Panc1 (cell line): ENCODE measurements around the gene CDIP1. TPM values are rescaled to one million over a fixed set of nuclear protein-coding genes. Genes with fewer than 3 reads are reported as not detected.

ENCODE experiments used
- ATAC-seq: fragments of 200-7000 bp; cut with Tn5 transposase; 2 replicates; pipeline ENCODE4 v1.9.1; 2020; ENCODE audit warnings: mild to moderate bottlenecking, moderate library complexity
- BruUV-seq: library from RNA; stranded (reverse); fragments of 400-500 nt; replicated peaks from 2 replicates; lab custom pipeline; 2021; lab: Mats Ljungman, UMichigan
- CTCF ChIA-PET: fragments of 300-600 bp; sonication (Branson Sonifier 250); formaldehyde crosslinking; loops from one replicate; lab custom pipeline; 2022; ENCODE audit warnings: antibody characterized with exemption; lab: Charles Lee
- POLR2A ChIA-PET: fragments of 300-600 bp; sonication (Branson Sonifier 250); formaldehyde crosslinking; loops from one replicate; lab custom pipeline; 2022; ENCODE audit warnings: antibody characterized with exemption; lab: Charles Lee
- DNase-seq: peaks from one replicate; pipeline ENCODE4 v3.0.0-alpha.2; 2010; ENCODE audit warnings: low read depth, low spot score
- H3K27ac ChIP-seq: 2 replicates; pipeline ENCODE4 v1.5.1; 2011; ENCODE audit warnings: mild to moderate bottlenecking, low read length, inconsistent platforms
- H3K27me3 ChIP-seq: fragments of 200-500 bp; sonication (Bioruptor generic); 2 replicates; pipeline ENCODE4 v1.6.0; 2014; ENCODE audit warnings: low read length, inconsistent platforms; ENCODE audit not compliant: control insufficient read depth, insufficient read depth
- H3K36me3 ChIP-seq: fragments of 200-500 bp; sonication (Bioruptor generic); 2 replicates; pipeline ENCODE4 v1.5.1; 2014; ENCODE audit warnings: inconsistent platforms, mild to moderate bottlenecking, low read length, moderate library complexity; ENCODE audit not compliant: control insufficient read depth, insufficient read depth
- H3K4me1 ChIP-seq: 2 replicates; pipeline ENCODE4 v1.5.1; 2011; ENCODE audit warnings: inconsistent platforms, mild to moderate bottlenecking, low read length, moderate library complexity; ENCODE audit not compliant: control insufficient read depth, insufficient read depth
- H3K4me3 ChIP-seq, 2 experiments: 2 replicates each; pipeline ENCODE4 v1.5.1; 2011 to 2012; ENCODE audit warnings: low read depth in 2 of 2, low read length in 2 of 2, mild to moderate bottlenecking in 2 of 2, inconsistent platforms in 1 of 2, moderate library complexity in 1 of 2
- H3K9me3 ChIP-seq: fragments of 200-500 bp; sonication (Bioruptor generic); 2 replicates; pipeline ENCODE4 v1.5.1; 2014; ENCODE audit warnings: low read depth, mild to moderate bottlenecking, inconsistent platforms, low read length, moderate library complexity; ENCODE audit not compliant: control insufficient read depth, insufficient read depth
- CTCF ChIP-seq: fragments of 450-650 bp; IDR thresholded peaks from 2 replicates; pipeline ENCODE4 v1.5.1; 2017; ENCODE audit warnings: mild to moderate bottlenecking
- POLR2AphosphoS5 ChIP-seq: IDR thresholded peaks from 2 replicates; pipeline ENCODE4 v1.6.1; 2012; ENCODE audit warnings: mild to moderate bottlenecking, low read depth, low read length, moderate library complexity
- REST ChIP-seq, 2 experiments: IDR thresholded peaks; 2 replicates each; pipeline ENCODE4 v1.6.1; 2011 to 2012; ENCODE audit warnings: low read depth in 2 of 2, control low read depth in 1 of 2, low read length in 1 of 2, mild to moderate bottlenecking in 1 of 2, moderate library complexity in 1 of 2; ENCODE audit not compliant: insufficient read depth in 1 of 2
- SIN3A ChIP-seq: IDR thresholded peaks from 2 replicates; pipeline ENCODE4 v1.6.1; 2012; ENCODE audit warnings: low read depth, mild to moderate bottlenecking, low read length, moderate library complexity, borderline replicate concordance; ENCODE audit not compliant: insufficient read depth
- TCF7L2 ChIP-seq: IDR thresholded peaks from 2 replicates; pipeline ENCODE4 v1.6.1; 2011; ENCODE audit warnings: mild to moderate bottlenecking, low read depth, low read length, inconsistent platforms
- in situ Hi-C: cut with HindIII; loops from 2 replicates; pipeline ENCODE4 v1.10.0; 2016; ENCODE audit warnings: low sequenced_read_pairs, low pct_unique_long_range_greater_than_20kb
- intact Hi-C: fragments of 100-400 bp; cut with micrococcal nuclease; formaldehyde crosslinking; loops from one replicate; pipeline ENCODE4 v1.10.0; 2022; ENCODE audit not compliant: unreplicated experiment
- total RNA-seq: library from RNA; stranded (reverse); gene quantifications from one replicate; pipeline ENCODE4 v1.2.1, GENCODE V29; 2021; ENCODE audit not compliant: unreplicated experiment

CDIP1 gene
- total RNA-seq, 1 experiment from 2014 or later: 26.8 TPM

DNA sequence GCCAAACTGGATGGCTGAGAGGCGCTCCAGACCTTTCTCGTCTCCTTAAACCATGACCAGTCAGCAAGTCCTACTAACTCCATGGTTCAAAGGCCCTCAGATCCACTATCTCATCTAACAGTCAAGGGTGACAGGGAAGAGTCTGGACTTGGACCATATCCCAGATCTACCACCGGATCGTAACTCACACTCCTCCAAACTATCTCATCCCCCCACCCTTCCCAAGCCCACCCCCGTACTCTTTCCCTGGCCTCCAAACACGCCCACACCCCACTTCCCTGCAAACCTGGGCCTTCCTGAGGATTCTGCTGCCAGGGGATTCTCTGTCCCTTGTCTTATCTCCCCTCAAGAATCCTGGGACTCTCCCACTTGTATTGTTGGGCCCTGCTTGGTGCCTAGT lies 5.1 kb downstream of the CDIP1 start:
- no peaks in the 10 kb centered on the region for H3K9me3 ChIP-seq
- intact Hi-C loops (no loop called here), in situ Hi-C loops (no loop called here)
- no peaks in the 10 kb centered on the region for H3K27me3 ChIP-seq
- ChIA-PET CTCF (no interaction called here), POLR2A (interaction anchor here (0.7 kb wide), 1 partner anchor 754 kb away, joined by 11 read pairs; no protein-coding TSS in a partner anchor)
- H3K27ac ChIP-seq: no peak overlapping the region
- no peak for TF ChIP-seq POLR2AphosphoS5
- no peaks in the 10 kb centered on the region for H3K36me3 ChIP-seq
- no peak for DNase-seq
- no peak for ATAC-seq
- peaks cover 5% of the 10 kb centered on the region; the same call in 1 of the 2 replicates for H3K4me1 ChIP-seq
- no peak overlapping the region for H3K4me3 ChIP-seq
- BruUV-seq: no TSS peak

- ChIA-PET POLR2A (no interaction called here), CTCF (no interaction called here)
- Histone ChIP-seq H3K4me3 (no peak overlapping the region), H3K9me3 (no peaks in the 10 kb centered on the region), H3K27ac (no peak overlapping the region), H3K36me3 (no peaks in the 10 kb centered on the region), H3K4me1 (peaks cover 5% of the 10 kb centered on the region; the same call in 1 of the 2 replicates), H3K27me3 (no peaks in the 10 kb centered on the region)
- no peak for DNase-seq
- ATAC-seq: no peak
- TF ChIP-seq REST (IDR thresholded peaks at IDR 0.05; ENCODE audit: insufficient read depth in 1 of 2, low read depth in 2 of 2, low read length in 1 of 2): no peak
- TF ChIP-seq SIN3A: no peak
- TF ChIP-seq POLR2AphosphoS5: no peak
- no peak for TF ChIP-seq CTCF
- no peak for TF ChIP-seq TCF7L2
- in situ Hi-C loops (no loop called here), intact Hi-C loops (no loop called here)
- no TSS peak for BruUV-seq
Measured at GRCh38 chr16:4532238-4532637, 6.3 kb downstream of the CDIP1 start.

DNA sequence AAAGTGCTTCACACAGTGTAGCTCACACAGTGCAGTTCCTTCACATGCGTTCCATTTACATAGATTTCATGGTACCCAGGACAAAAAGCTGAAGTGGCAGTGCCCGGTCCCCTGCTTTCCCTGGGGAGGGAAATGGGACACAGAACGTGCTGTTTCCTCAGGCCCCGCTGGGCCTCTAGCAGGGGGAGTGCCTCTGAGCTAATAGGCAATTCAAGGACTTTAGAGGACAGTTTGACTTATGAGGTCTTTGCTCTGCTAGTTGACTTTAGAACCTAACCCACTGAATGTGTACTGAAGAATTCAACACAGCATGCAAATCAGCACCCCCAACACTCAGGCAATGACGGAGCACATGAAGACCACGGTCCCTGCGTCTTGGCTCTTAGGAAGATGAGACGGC lies 6.8 kb downstream of the CDIP1 start:
- ATAC-seq (no peak), DNase-seq (no peak)
- intact Hi-C loops (no loop called here), in situ Hi-C loops (no loop called here)
- H3K9me3 ChIP-seq: no peaks in the 10 kb centered on the region
- H3K27ac ChIP-seq: no peak overlapping the region
- TF ChIP-seq TCF7L2: no peak
- TF ChIP-seq CTCF: no peak
- 0 out of 2 replicates have a peak, but pooled peaks cover under 1% of the 10 kb centered on the region for H3K4me1 ChIP-seq
- H3K27me3 ChIP-seq: no peaks in the 10 kb centered on the region
- CTCF ChIA-PET: no interaction called here
- no peaks in the 10 kb centered on the region for H3K36me3 ChIP-seq
- POLR2A ChIA-PET: no interaction called here
- H3K4me3 ChIP-seq: no peak overlapping the region
- no TSS peak for BruUV-seq
